Fibroblast of lung (primary cell): ENCODE measurements around the gene GLYATL1B.

Experiments
- CTCF ChIP-seq, 2 donors: IDR thresholded peaks in 1 of 2; conservative IDR thresholded peaks in 1 of 2; 1 replicate in 1 of 2; 2 replicates in 1 of 2; pipeline ENCODE4 v1.5.1; 2011 to 2012; ENCODE audit warnings: low read length in 2 of 2, control low read depth in 1 of 2, inconsistent platforms in 1 of 2, low read depth in 1 of 2, mild to moderate bottlenecking in 1 of 2
- EZH2 ChIP-seq: IDR thresholded peaks from 2 replicates; pipeline ENCODE4 v1.5.1; 2012; ENCODE audit warnings: low read length, control low read depth, mild to moderate bottlenecking; ENCODE audit errors: missing control alignments

GRCh38 chr11:59144096-59144495, 58.0 kb downstream of the GLYATL1B start:
- TF ChIP-seq CTCF (conservative IDR thresholded peaks at IDR 0.05 in 1 of 2, IDR thresholded peaks at IDR 0.05 in 1 of 2; ENCODE audit: low read depth in 1 of 2, low read length in 2 of 2): no peak
- no peak for TF ChIP-seq EZH2
